ENCODE measurements around the gene CYP4F22.
A peak's percentile ranks its signal among the peaks of the same experiment; 100 is the strongest.

The CYP4F22 gene

DNA sequence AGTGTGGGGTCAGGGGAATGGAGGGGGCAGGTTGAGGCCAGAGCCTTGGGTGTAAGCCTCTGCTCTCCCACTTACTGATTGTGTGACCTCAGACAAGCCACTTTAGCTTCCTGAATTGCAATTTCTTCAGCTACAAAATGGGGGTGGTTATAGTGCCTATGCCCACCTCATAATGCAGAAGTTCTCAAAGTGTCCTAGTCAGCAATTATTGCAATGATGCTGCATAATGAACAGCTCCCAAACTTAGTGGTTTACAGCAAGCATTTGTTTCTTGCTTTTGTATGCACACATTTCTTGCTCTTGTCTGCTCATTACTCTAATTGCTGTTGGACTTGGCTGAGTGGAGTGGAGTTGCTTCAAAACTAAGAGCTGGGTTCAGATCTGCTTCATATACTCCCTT, 36.0 kb downstream of the CYP4F22 start:
- Histone ChIP-seq H3K4me3 (ENCODE audit: low read length) (no peak overlapping the region), H3K9me3 (ENCODE audit: control insufficient read depth, low read length) (peaks cover 3% of the 10 kb centered on the region), H3K9ac (ENCODE audit: low read length) (no peak overlapping the region), H3K36me3 (ENCODE audit: control insufficient read depth, insufficient read depth, low read length, severe bottlenecking) (no peaks in the 10 kb centered on the region), H3K27me3 (replicated peaks; ENCODE audit: control insufficient read depth, insufficient read depth, low read length) (peaks cover 21% of the 10 kb centered on the region), H3K4me1 (ENCODE audit: control insufficient read depth, insufficient read depth, low read length) (no peaks in the 10 kb centered on the region)
- DNase-seq (ENCODE audit: low read depth), result no peak

DNA sequence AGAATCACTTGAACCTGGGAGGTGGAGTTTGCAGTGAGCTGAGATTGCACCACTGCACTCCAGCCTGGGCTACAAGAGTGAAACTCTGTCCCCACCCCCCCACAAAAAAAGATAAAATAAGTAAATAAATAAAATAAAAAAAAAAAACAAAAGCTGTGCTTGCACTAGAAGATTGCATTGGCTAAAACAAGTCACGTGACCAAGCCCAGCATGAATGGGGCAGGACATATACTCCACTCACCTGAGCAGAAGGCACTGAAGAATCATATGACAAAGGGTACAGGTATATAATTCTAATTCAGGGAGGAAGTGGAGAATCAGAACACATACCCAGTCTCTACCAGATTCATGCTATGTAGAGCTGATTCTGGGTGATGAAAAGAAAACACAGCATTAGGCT, 36.6 kb downstream of the CYP4F22 start:
- no peaks in the 10 kb centered on the region for H3K4me1 ChIP-seq (ENCODE audit: control insufficient read depth, insufficient read depth, low read length)
- H3K4me3 ChIP-seq (ENCODE audit: low read length), result no peak overlapping the region
- peaks cover 21% of the 10 kb centered on the region for H3K27me3 ChIP-seq (replicated peaks; ENCODE audit: control insufficient read depth, insufficient read depth, low read length)
- no peaks in the 10 kb centered on the region for H3K36me3 ChIP-seq (ENCODE audit: control insufficient read depth, insufficient read depth, low read length, severe bottlenecking)
- no peak overlapping the region for H3K9ac ChIP-seq (ENCODE audit: low read length)
- DNase-seq (ENCODE audit: low read depth), result no peak
- no peaks in the 10 kb centered on the region for H3K9me3 ChIP-seq (ENCODE audit: control insufficient read depth, low read length)

DNA sequence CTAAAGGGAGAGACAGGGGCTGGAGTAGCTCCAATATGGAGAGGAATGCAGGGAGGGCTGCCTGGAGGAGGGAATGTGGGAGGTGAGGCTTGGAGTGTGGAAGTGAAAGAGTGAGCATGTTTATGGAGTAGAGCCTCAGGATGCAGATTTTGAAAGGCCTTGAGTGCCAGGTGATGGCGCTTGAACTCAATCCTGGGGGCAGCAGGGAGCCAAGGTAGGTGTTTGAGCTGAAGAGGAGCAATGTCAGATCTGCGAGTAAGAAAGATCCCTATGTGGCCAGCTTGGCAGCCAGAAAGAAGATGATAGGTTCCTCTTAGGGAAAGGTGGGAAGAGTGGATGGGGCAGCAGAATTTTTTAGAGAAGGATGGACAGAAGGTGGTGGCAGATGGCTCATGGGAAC, 40.3 kb downstream of the CYP4F22 start:
- H3K36me3 ChIP-seq (ENCODE audit: control insufficient read depth, insufficient read depth, low read length, severe bottlenecking), result no peaks in the 10 kb centered on the region
- DNase-seq (ENCODE audit: low read depth), result no peak
- H3K9ac ChIP-seq (ENCODE audit: low read length), result no peak overlapping the region
- peaks cover 32% of the 10 kb centered on the region for H3K27me3 ChIP-seq (replicated peaks; ENCODE audit: control insufficient read depth, insufficient read depth, low read length)
- H3K9me3 ChIP-seq (ENCODE audit: control insufficient read depth, low read length), result no peaks in the 10 kb centered on the region
- no peak overlapping the region for H3K4me3 ChIP-seq (ENCODE audit: low read length)
- no peaks in the 10 kb centered on the region for H3K4me1 ChIP-seq (ENCODE audit: control insufficient read depth, insufficient read depth, low read length)

DNA sequence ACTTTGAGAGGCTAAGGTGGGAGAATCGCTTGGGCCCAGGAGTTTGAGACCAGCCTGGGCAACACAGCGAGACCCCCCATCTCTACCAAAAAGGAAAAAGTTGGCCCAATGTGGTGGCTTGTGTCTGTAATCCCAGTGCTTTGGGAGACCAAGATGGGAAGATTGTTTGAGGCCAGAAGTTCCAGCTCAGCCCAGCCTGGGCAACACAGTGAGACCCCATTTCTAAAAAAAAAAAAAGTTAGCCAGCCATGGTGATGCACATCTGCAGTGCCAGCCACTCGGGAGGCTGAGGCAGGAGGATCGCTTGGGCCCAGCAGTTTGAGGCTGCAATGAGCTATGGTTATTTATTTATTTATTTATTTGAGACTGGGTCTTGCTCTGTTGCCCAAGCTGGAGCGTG, 41.3 kb downstream of the CYP4F22 start:
- Histone ChIP-seq H3K9ac (ENCODE audit: low read length) (no peak overlapping the region), H3K4me1 (ENCODE audit: control insufficient read depth, insufficient read depth, low read length) (no peaks in the 10 kb centered on the region), H3K4me3 (ENCODE audit: low read length) (no peak overlapping the region), H3K27me3 (replicated peaks; ENCODE audit: control insufficient read depth, insufficient read depth, low read length) (peaks cover 24% of the 10 kb centered on the region), H3K36me3 (ENCODE audit: control insufficient read depth, insufficient read depth, low read length, severe bottlenecking) (no peaks in the 10 kb centered on the region), H3K9me3 (ENCODE audit: control insufficient read depth, low read length) (no peaks in the 10 kb centered on the region)
- no peak for DNase-seq (ENCODE audit: low read depth)

DNA sequence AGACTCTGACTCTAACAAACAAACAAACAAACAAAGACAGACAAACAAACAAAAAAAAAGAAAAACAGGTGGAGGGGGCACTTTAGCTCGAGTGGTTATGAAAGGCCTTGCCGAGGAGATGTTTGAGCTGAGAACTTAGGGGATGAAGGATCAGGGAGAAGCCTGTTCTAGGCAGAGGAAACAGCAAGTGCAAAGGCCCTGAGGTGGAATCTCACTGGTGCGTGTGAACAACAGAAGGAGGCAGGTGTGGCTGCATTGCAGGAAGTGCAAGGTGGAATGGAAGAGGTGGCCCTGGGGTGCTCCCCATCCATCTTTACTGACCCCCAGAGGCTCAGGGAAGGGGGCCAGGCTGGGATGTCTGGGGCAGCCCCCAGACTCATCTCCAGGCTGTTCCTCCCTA, 41.9 kb downstream of the CYP4F22 start:
- DNase-seq (ENCODE audit: low read depth), result no peak
- Histone ChIP-seq H3K4me1 (ENCODE audit: control insufficient read depth, insufficient read depth, low read length) (no peaks in the 10 kb centered on the region), H3K36me3 (ENCODE audit: control insufficient read depth, insufficient read depth, low read length, severe bottlenecking) (no peaks in the 10 kb centered on the region), H3K27me3 (replicated peaks; ENCODE audit: control insufficient read depth, insufficient read depth, low read length) (peaks cover 24% of the 10 kb centered on the region), H3K9ac (ENCODE audit: low read length) (no peak overlapping the region), H3K4me3 (ENCODE audit: low read length) (no peak overlapping the region), H3K9me3 (ENCODE audit: control insufficient read depth, low read length) (no peaks in the 10 kb centered on the region)

DNA sequence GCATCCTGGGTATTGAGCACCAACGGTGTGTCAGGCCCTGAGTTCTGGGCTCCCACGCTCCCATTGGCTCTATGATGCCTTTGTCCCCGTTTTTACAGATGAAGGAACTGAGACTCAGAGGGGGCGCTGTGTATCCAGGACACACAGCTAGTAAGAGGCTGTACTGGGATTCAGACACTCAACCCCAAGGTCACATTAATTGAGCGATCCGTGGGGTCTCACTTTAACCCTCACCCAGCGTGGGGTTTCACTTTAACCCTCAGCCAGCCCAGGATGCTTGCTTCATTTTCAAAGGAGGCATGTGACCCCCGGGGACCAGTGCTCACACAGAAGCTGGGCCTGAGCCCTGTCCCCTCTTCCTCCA, 42.6 kb downstream of the CYP4F22 start:
- H3K36me3 ChIP-seq (ENCODE audit: control insufficient read depth, insufficient read depth, low read length, severe bottlenecking), result no peaks in the 10 kb centered on the region
- H3K4me1 ChIP-seq (ENCODE audit: control insufficient read depth, insufficient read depth, low read length), result peaks cover under 1% of the 10 kb centered on the region
- H3K4me3 ChIP-seq (ENCODE audit: low read length), result peak overlapping the region; percentile 36
- peak; percentile 1 for DNase-seq (ENCODE audit: low read depth)
- no peaks in the 10 kb centered on the region for H3K9me3 ChIP-seq (ENCODE audit: control insufficient read depth, low read length)
- no peak overlapping the region for H3K9ac ChIP-seq (ENCODE audit: low read length)
- H3K27me3 ChIP-seq (replicated peaks; ENCODE audit: control insufficient read depth, insufficient read depth, low read length), result peaks cover 24% of the 10 kb centered on the region

DNA sequence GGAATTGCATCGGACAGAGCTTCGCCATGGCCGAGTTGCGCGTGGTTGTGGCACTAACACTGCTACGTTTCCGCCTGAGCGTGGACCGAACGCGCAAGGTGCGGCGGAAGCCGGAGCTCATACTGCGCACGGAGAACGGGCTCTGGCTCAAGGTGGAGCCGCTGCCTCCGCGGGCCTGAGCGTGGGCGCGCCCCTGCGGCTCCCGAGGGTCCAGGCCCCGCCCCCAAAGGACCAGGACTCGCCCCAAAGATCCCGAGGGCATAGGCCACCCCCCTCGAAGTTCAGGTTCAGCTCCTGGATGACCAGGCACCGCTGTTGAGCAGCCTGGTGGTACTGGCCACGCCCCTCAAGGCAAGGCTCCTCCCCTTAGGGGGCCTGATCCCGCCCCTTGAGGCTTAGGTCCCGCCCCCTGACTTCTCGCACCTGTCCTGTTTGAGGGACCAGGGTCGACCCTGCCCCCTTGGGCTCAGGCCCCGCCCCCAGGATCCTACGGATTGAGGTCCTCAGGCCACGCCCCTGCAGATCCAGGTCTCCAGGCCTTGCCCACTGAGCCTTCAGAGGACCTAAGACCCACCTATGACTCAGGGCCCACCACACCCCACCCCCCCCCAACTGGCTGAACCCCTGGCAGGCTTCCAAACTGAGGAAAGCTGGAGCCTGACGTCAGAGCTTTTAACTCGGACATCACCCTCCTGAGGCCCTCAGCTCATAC, 43.1 kb downstream of the CYP4F22 start:
- no peaks in the 10 kb centered on the region for H3K9me3 ChIP-seq (ENCODE audit: control insufficient read depth, low read length)
- no peaks in the 10 kb centered on the region for H3K36me3 ChIP-seq (ENCODE audit: control insufficient read depth, insufficient read depth, low read length, severe bottlenecking)
- no peak for DNase-seq (ENCODE audit: low read depth)
- H3K27me3 ChIP-seq (replicated peaks; ENCODE audit: control insufficient read depth, insufficient read depth, low read length), result peaks cover 24% of the 10 kb centered on the region
- peak overlapping the region; percentile 36 for H3K4me3 ChIP-seq (ENCODE audit: low read length)
- peaks cover 5% of the 10 kb centered on the region for H3K4me1 ChIP-seq (ENCODE audit: control insufficient read depth, insufficient read depth, low read length)
- H3K9ac ChIP-seq (ENCODE audit: low read length), result no peak overlapping the region

DNA sequence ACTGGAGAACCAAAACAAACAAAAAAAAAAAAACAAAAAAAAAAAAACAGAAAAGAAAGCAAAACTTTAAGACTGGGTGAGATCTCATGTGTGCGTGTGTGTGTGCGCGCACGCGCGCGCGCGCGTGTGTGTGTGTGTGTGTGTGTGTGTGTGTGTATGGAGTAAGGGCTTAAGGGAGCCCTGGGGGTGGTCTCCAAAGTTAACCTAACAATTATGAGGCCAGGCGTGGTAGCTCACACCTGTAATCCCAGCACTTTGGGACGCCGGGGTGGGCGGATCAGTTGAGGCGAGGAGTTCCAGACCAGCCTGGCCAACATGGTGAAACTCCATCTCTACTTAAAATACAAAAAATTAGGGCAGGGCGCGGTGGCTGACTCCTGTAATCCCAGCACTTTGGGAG, 46.7 kb downstream of the CYP4F22 start:
- Histone ChIP-seq H3K36me3 (ENCODE audit: control insufficient read depth, insufficient read depth, low read length, severe bottlenecking) (no peaks in the 10 kb centered on the region), H3K4me3 (ENCODE audit: low read length) (peak overlapping the region; percentile 69), H3K4me1 (ENCODE audit: control insufficient read depth, insufficient read depth, low read length) (peaks cover 5% of the 10 kb centered on the region), H3K27me3 (replicated peaks; ENCODE audit: control insufficient read depth, insufficient read depth, low read length) (peaks cover 17% of the 10 kb centered on the region), H3K9ac (ENCODE audit: low read length) (peak overlapping the region; percentile 64), H3K9me3 (ENCODE audit: control insufficient read depth, low read length) (no peaks in the 10 kb centered on the region)
- no peak for DNase-seq (ENCODE audit: low read depth)

DNA sequence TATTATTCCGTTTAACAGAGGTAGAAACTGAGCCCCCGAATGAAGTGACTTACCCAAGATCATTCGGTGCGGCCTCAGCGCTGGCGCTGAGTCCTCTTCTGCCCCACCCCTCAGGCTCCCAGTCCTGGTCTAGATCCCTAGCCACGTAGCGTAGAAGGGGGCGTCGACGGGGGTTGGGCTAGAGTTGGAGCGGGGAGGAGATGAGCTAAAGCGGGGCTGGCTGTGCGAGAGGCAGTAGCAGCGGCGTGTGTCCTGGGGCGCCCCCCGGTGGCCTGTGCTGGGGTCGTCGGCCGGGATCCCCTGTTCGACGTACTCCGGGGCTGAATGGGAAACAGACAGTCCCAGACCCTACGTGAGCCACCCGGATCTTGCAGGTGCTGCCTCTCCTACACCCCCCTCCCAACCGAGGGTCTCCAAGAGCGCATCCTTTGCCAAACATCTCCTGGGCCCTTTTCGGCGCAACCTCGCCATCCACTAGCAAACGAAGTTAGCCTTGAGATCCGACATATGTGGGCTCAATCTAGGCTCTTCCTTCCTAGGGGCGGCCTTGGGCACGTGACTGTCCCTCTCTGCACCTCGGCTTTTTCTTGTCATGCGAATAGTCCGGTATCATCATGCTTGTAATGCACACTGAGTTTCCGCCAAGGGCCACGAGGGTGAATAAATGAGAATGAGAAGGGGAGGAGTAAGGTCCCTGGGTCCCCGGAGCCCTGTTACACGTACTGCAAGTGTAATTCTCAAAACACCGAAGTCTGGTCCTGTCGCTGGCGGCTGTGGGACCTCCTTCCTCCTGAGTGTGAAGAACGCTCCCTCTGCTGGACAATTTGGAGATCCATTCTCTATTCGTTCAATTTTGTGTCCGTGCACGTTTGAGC, 47.7 kb downstream of the CYP4F22 start:
- Histone ChIP-seq H3K9me3 (ENCODE audit: control insufficient read depth, low read length) (no peaks in the 10 kb centered on the region), H3K4me1 (ENCODE audit: control insufficient read depth, insufficient read depth, low read length) (peaks cover 5% of the 10 kb centered on the region), H3K27me3 (replicated peaks; ENCODE audit: control insufficient read depth, insufficient read depth, low read length) (peaks cover 17% of the 10 kb centered on the region), H3K4me3 (ENCODE audit: low read length) (peak overlapping the region; percentile 69), H3K9ac (ENCODE audit: low read length) (peak overlapping the region; percentile 64), H3K36me3 (ENCODE audit: control insufficient read depth, insufficient read depth, low read length, severe bottlenecking) (no peaks in the 10 kb centered on the region)
- peak; percentile 96 for DNase-seq (ENCODE audit: low read depth)

DNA sequence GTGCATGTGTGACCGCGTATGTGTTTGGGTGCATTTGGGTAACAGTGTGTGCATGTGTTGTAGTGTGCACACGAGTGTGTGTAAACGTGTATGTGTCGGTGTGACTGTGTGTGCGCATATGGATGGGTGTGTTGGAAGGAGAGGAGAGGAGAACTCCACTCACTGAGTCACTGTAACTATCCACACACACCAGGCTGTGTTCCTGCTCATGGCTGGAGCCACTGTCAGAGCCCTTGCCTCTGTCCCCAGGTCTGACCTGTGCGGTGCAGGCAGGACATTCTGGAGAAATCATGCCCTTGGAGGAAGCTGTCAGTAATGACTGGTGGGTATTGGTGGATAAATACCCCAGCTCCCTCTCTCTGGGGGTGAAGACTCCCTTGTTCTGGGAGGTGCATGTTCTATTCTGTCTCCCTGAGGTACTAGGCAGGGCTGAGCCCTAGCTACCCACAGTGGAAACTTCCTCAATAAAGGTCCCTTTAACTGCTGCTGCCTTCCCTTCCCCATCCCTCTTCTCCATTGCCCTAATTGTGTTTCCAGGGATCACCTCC, 48.4 kb downstream of the CYP4F22 start:
- no peak for DNase-seq (ENCODE audit: low read depth)
- no peaks in the 10 kb centered on the region for H3K9me3 ChIP-seq (ENCODE audit: control insufficient read depth, low read length)
- H3K36me3 ChIP-seq (ENCODE audit: control insufficient read depth, insufficient read depth, low read length, severe bottlenecking), result no peaks in the 10 kb centered on the region
- no peak overlapping the region for H3K9ac ChIP-seq (ENCODE audit: low read length)
- no peak overlapping the region for H3K4me3 ChIP-seq (ENCODE audit: low read length)
- peaks cover 5% of the 10 kb centered on the region for H3K4me1 ChIP-seq (ENCODE audit: control insufficient read depth, insufficient read depth, low read length)
- peaks cover 15% of the 10 kb centered on the region for H3K27me3 ChIP-seq (replicated peaks; ENCODE audit: control insufficient read depth, insufficient read depth, low read length)

DNA sequence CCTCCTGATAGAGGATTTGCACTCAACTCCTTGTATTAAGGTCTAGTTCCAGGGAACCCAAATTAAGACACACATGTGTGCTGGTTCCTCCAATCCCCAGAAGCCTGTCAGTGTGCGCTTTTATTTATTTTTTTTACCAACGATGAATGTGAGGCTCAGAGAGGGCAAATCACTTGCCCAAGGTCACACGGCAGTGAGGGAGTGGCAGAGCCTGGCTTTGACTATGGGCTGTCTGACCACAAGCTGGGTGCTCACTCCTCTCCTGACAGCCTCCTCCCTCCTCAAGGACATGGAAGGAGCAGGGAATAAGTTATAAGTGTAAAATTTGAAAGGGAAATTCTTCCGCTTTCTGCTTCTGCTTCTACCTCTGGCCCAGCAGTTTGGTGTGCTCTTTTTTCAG, 48.9 kb downstream of the CYP4F22 start:
- DNase-seq (ENCODE audit: low read depth), result no peak
- Histone ChIP-seq H3K9me3 (ENCODE audit: control insufficient read depth, low read length) (no peaks in the 10 kb centered on the region), H3K36me3 (ENCODE audit: control insufficient read depth, insufficient read depth, low read length, severe bottlenecking) (no peaks in the 10 kb centered on the region), H3K4me1 (ENCODE audit: control insufficient read depth, insufficient read depth, low read length) (peaks cover 5% of the 10 kb centered on the region), H3K9ac (ENCODE audit: low read length) (no peak overlapping the region), H3K4me3 (ENCODE audit: low read length) (no peak overlapping the region), H3K27me3 (replicated peaks; ENCODE audit: control insufficient read depth, insufficient read depth, low read length) (peaks cover 15% of the 10 kb centered on the region)
